K562 (cell line): ENCODE measurements around the gene TRAK1.

Experiments used
- AFF1 ChIP-seq, 2 experiments: fragments of 450-650 bp; IDR thresholded peaks; 2 replicates each; pipeline ENCODE4 v1.6.1; 2018; ENCODE audit warnings: mild to moderate bottlenecking in 2 of 2, low read depth in 1 of 2; ENCODE audit not compliant: partially characterized antibody in 2 of 2
- CCAR2 ChIP-seq: fragments of 200-400 bp; formaldehyde crosslinking; IDR thresholded peaks from 2 replicates; pipeline ENCODE4 v1.6.1; 2017; ENCODE audit warnings: mild to moderate bottlenecking, low read depth, low read length
- FOXA3 ChIP-seq, 2 experiments: fragments of 450-650 bp in 1 of 2; sonication (generic) in 1 of 2; formaldehyde crosslinking; IDR thresholded peaks in 1 of 2; conservative IDR thresholded peaks in 1 of 2; 2 replicates each; pipeline versions ENCODE4 v1.4.0 to v1.8.0; 2020 to 2022; ENCODE audit warnings: mild to moderate bottlenecking in 2 of 2, missing genetic modification reagents in 1 of 2
- FOXK2 ChIP-seq, 2 experiments: fragments of 450-650 bp; IDR thresholded peaks in 1 of 2; conservative IDR thresholded peaks in 1 of 2; 2 replicates each; pipeline ENCODE4 v1.6.1; 2016; ENCODE audit warnings: low read depth in 2 of 2, mild to moderate bottlenecking in 1 of 2
- FOXP4 ChIP-seq: sonication (generic); formaldehyde crosslinking; IDR thresholded peaks from 2 replicates; pipeline ENCODE4 v1.8.0; 2022; ENCODE audit warnings: mild to moderate bottlenecking, missing genetic modification reagents, borderline replicate concordance
- GTF2E2 ChIP-seq: fragments of 200-800 bp; sonication (Bioruptor generic); IDR thresholded peaks from 2 replicates; pipeline ENCODE4 v1.6.1; 2016; ENCODE audit warnings: missing genetic modification characterization, missing compliant biosample characterization
- MYC ChIP-seq, 2 experiments: fragments of 250-450 bp in 1 of 2; sonication (Bioruptor Pico) in 1 of 2; IDR thresholded peaks; 2 replicates each; pipeline versions ENCODE4 v1.5.1 to v1.6.1; 2012 to 2021; ENCODE audit warnings: low read depth in 2 of 2, borderline replicate concordance in 1 of 2, improper control_type of control experiment in 1 of 2, low read length in 1 of 2, mild to moderate bottlenecking in 1 of 2, moderate library complexity in 1 of 2
- POLR2A ChIP-seq: fragments of 450-650 bp; conservative IDR thresholded peaks from 2 replicates; pipeline ENCODE4 v1.6.1; 2016
- TRIM24 ChIP-seq, 2 experiments: fragments of 450-650 bp; IDR thresholded peaks; 2 replicates each; pipeline ENCODE4 v1.6.1; 2016
- YY1 ChIP-seq, 3 experiments: IDR thresholded peaks; 2 replicates each; pipeline ENCODE4 v1.6.1; 2011; ENCODE audit warnings: low read length in 2 of 3, mild to moderate bottlenecking in 2 of 3, moderate library complexity in 2 of 3, borderline replicate concordance in 1 of 3, control low read depth in 1 of 3, low read depth in 1 of 3; ENCODE audit not compliant: insufficient read depth in 3 of 3, insufficient replicate concordance in 2 of 3, control insufficient read depth in 1 of 3, insufficient read length in 1 of 3; ENCODE audit errors: extremely low read depth in 1 of 3
- ZBTB8A ChIP-seq: fragments of 450-650 bp; IDR thresholded peaks from 2 replicates; pipeline ENCODE4 v1.6.1; 2018; ENCODE audit warnings: mild to moderate bottlenecking, moderate library complexity; ENCODE audit not compliant: partially characterized antibody
- ZNF384 ChIP-seq: IDR thresholded peaks from 2 replicates; pipeline ENCODE4 v1.6.1; 2012; ENCODE audit warnings: low read depth, low read length, improper control_type of control experiment
- TF ChIP-seq, protein P1 (sequence below), 2 experiments: fragments of 450-650 bp in 1 of 2; sonication (generic) in 1 of 2; formaldehyde crosslinking; conservative IDR thresholded peaks; 2 replicates each; pipeline versions ENCODE4 v1.4.0 to v1.8.1; 2020 to 2022; ENCODE audit warnings: mild to moderate bottlenecking in 1 of 2, missing genetic modification reagents in 1 of 2

DNA sequence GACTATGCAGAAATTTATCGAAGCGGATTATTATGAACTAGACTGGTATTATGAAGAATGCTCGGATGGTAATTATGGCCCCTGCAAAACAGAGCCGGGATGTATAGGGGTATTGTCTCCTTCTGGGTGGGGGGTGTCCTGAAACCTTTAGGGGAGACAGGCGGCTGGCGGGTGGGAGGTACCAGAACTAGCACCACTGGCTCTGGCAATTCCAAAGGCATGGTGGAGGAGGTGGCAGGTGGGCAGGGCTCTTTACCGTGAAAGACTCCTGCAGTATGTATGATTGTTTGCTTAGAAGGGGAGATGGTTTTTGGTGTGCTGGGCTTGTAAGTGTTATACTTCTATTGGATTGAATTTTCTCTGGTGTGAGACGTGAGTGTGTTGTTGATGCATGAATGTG is 58.4 kb downstream of the TRAK1 start:
- TF ChIP-seq FOXK2 (conservative IDR thresholded peaks at IDR 0.05 in 1 of 2, IDR thresholded peaks at IDR 0.05 in 1 of 2; ENCODE audit: low read depth in 2 of 2) (no peak), TRIM24 (IDR thresholded peaks at IDR 0.05) (no peak), ZBTB8A (no peak), AFF1 (IDR thresholded peaks at IDR 0.05; ENCODE audit: low read depth in 1 of 2, partially characterized antibody in 2 of 2) (no peak), ZNF384 (no peak), FOXP4 (no peak), CCAR2 (no peak), YY1 (IDR thresholded peaks at IDR 0.05; ENCODE audit: borderline replicate concordance in 1 of 3, control insufficient read depth in 1 of 3, extremely low read depth in 1 of 3, insufficient read depth in 3 of 3, insufficient read length in 1 of 3, insufficient replicate concordance in 2 of 3, low read depth in 1 of 3, low read length in 2 of 3) (no peak), GTF2E2 (tag) (no peak), POLR2A (no peak), FOXA3 (CRISPR knock-in tag; conservative IDR thresholded peaks at IDR 0.05 in 1 of 2, IDR thresholded peaks at IDR 0.05 in 1 of 2) (no peak), MYC (IDR thresholded peaks at IDR 0.05; ENCODE audit: low read depth, low read length) (no peak), MYC (CRISPR knock-in tag; IDR thresholded peaks at IDR 0.05; ENCODE audit: borderline replicate concordance, low read depth) (no peak)
- TF ChIP-seq, protein P1, sequence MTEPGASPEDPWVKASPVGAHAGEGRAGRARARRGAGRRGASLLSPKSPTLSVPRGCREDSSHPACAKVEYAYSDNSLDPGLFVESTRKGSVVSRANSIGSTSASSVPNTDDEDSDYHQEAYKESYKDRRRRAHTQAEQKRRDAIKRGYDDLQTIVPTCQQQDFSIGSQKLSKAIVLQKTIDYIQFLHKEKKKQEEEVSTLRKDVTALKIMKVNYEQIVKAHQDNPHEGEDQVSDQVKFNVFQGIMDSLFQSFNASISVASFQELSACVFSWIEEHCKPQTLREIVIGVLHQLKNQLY (CRISPR knock-in tag; conservative IDR thresholded peaks at IDR 0.05): no peak
